Stomach (tissue), 4 donors: Measurements from ENCODE around the gene PPP1R12A.

Source experiments
- EP300 ChIP-seq: sonication (generic); formaldehyde crosslinking; IDR thresholded peaks from one replicate; pipeline ENCODE4 v1.6.1; 2017; ENCODE audit warnings: antibody characterized with exemption
- POLR2AphosphoS5 ChIP-seq, 3 donors: sonication (generic); formaldehyde crosslinking; IDR thresholded peaks; one replicate each; pipeline ENCODE4 v1.6.1; 2016; ENCODE audit warnings: antibody characterized with exemption in 3 of 3
- TF ChIP-seq, protein P1 (sequence below), 7 experiments: fragments of 450-650 bp in 4 of 7; fragments of 200-600 bp in 3 of 7; sonication (generic) in 3 of 7; IDR thresholded peaks; one replicate each; pipeline ENCODE4 v1.5.1; 2016 to 2019; ENCODE audit warnings: antibody characterized with exemption in 7 of 7, control low read depth in 2 of 7, mild to moderate bottlenecking in 1 of 7

DNA sequence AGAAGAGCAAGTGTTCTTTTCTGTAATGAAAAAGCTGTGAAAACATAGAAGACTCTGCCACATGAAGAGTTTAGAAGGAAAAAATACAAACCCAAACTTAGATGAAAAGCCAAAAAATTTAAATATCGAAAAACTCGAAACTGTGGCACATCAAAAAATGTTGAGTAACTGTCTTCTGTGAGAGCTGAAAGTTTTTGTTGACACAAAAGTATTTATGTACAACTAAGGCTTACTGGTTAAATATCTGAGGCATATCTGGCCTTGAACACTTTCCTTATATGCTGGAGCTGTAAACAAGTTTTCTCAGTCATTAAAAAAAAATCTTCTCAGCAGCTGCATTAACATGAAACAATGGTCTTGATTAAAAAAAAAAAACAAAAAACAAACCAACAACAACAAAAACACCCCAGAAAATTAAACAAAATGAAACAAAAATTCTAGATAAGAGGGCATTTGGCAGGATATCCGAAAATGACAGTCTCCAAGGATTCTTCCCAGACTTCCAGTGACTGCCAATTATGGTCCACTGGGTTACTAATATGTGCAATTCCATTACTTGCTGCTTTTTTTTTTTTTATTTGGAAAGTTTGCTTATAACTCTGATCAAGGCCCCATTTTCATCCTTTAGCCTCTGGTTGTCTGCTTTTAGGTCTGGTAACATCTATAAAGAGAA is 159.4 kb downstream of the PPP1R12A start:
- TF ChIP-seq, protein P1, sequence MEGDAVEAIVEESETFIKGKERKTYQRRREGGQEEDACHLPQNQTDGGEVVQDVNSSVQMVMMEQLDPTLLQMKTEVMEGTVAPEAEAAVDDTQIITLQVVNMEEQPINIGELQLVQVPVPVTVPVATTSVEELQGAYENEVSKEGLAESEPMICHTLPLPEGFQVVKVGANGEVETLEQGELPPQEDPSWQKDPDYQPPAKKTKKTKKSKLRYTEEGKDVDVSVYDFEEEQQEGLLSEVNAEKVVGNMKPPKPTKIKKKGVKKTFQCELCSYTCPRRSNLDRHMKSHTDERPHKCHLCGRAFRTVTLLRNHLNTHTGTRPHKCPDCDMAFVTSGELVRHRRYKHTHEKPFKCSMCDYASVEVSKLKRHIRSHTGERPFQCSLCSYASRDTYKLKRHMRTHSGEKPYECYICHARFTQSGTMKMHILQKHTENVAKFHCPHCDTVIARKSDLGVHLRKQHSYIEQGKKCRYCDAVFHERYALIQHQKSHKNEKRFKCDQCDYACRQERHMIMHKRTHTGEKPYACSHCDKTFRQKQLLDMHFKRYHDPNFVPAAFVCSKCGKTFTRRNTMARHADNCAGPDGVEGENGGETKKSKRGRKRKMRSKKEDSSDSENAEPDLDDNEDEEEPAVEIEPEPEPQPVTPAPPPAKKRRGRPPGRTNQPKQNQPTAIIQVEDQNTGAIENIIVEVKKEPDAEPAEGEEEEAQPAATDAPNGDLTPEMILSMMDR (IDR thresholded peaks at IDR 0.05): no peak
- no peak for TF ChIP-seq POLR2AphosphoS5 (IDR thresholded peaks at IDR 0.05)
- TF ChIP-seq EP300: no peak
